Lower lobe of right lung (tissue), 2 donors: ENCODE results near the gene DEGS2. TPM values are rescaled to one million over a fixed set of nuclear protein-coding genes. Genes with fewer than 3 reads are reported as not detected.

Experiments used
- ATAC-seq, 2 donors: fragments of 200-7000 bp; cut with Tn5 transposase; one replicate each; pipeline ENCODE4 v1.9.1; 2020 to 2022; ENCODE audit warnings: mild to moderate bottlenecking in 2 of 2, moderate library complexity in 2 of 2
- DNase-seq: peaks from one replicate; pipeline ENCODE4 v3.0.0-alpha.2; 2020
- H3K27ac ChIP-seq: fragments of 200-600 bp; one replicate; pipeline ENCODE4 v1.8.0; 2022
- H3K27me3 ChIP-seq: fragments of 200-600 bp; one replicate; pipeline ENCODE4 v1.8.0; 2022; ENCODE audit warnings: low read depth
- H3K36me3 ChIP-seq: fragments of 200-600 bp; one replicate; pipeline ENCODE4 v1.8.0; 2022; ENCODE audit warnings: mild to moderate bottlenecking
- H3K4me1 ChIP-seq: fragments of 200-600 bp; one replicate; pipeline ENCODE4 v1.8.0; 2022
- H3K4me3 ChIP-seq: fragments of 200-600 bp; one replicate; pipeline ENCODE4 v1.8.0; 2022; ENCODE audit warnings: mild to moderate bottlenecking
- H3K9me3 ChIP-seq: fragments of 200-600 bp; one replicate; pipeline ENCODE4 v1.8.0; 2022
- CTCF ChIP-seq: fragments of 200-600 bp; IDR thresholded peaks from one replicate; pipeline ENCODE4 v1.8.0; 2022; ENCODE audit warnings: antibody characterized with exemption, mild to moderate bottlenecking
- intact Hi-C: fragments of 100-400 bp; cut with DNase I; formaldehyde crosslinking; loops from one replicate; pipeline ENCODE4 v1.11.0; 2022
- microRNA-seq: library from miRNA; unstranded; fragments of <30 nt; microRNA quantifications from one replicate; pipeline ENCODE4 v1.2.0, GENCODE V29; 2020; ENCODE audit warnings: borderline number of aligned reads
- total RNA-seq: library from RNA; stranded (reverse); fragmentation: NEBNext Ultra II Directional; extraction: Animal tissue kit (Norgen Biotek cat#: 25700); gene quantifications from one replicate; pipeline ENCODE4 v1.2.1, GENCODE V29; 2021
- donor health status: DM: no; HTN: yes; CAD: no; lungs with severe emphysema.

Gene DEGS2
- total RNA-seq, 1 donor from 2014 or later = 5.8 TPM

GRCh38 chr14:100102156-100102785 lies 57.2 kb downstream of the DEGS2 start:
- TF ChIP-seq CTCF = no peak
- H3K27ac ChIP-seq = peak overlapping the region; percentile 32
- ATAC-seq (no peak), DNase-seq (no peak)
- no peaks in the 10 kb centered on the region for H3K27me3 ChIP-seq
- H3K36me3 ChIP-seq = peaks cover 20% of the 10 kb centered on the region
- intact Hi-C loops = no loop called here
- no peaks in the 10 kb centered on the region for H3K9me3 ChIP-seq
- H3K4me1 ChIP-seq = peaks cover 49% of the 10 kb centered on the region
- H3K4me3 ChIP-seq = no peak overlapping the region

- Histone ChIP-seq H3K4me3 (no peak overlapping the region), H3K36me3 (peaks cover 29% of the 10 kb centered on the region), H3K27me3 (no peaks in the 10 kb centered on the region), H3K4me1 (peaks cover 28% of the 10 kb centered on the region), H3K9me3 (no peaks in the 10 kb centered on the region), H3K27ac (no peak overlapping the region)
- ATAC-seq = no peak
- intact Hi-C loops = no loop called here
- TF ChIP-seq CTCF = no peak
- DNase-seq = no peak
Observed at GRCh38 chr14:100100032-100100703, 59.3 kb downstream of the DEGS2 start.

- H3K27me3 ChIP-seq = no peaks in the 10 kb centered on the region
- no peak overlapping the region for H3K4me3 ChIP-seq
- H3K9me3 ChIP-seq = no peaks in the 10 kb centered on the region
- DNase-seq = no peak
- intact Hi-C loops = no loop called here
- TF ChIP-seq CTCF = no peak
- H3K4me1 ChIP-seq = peaks cover 8% of the 10 kb centered on the region
- no peak overlapping the region for H3K27ac ChIP-seq
- H3K36me3 ChIP-seq = peaks cover 29% of the 10 kb centered on the region
- no peak for ATAC-seq
Observed at GRCh38 chr14:100098171-100098570, 61.3 kb downstream of the DEGS2 start.

DNA sequence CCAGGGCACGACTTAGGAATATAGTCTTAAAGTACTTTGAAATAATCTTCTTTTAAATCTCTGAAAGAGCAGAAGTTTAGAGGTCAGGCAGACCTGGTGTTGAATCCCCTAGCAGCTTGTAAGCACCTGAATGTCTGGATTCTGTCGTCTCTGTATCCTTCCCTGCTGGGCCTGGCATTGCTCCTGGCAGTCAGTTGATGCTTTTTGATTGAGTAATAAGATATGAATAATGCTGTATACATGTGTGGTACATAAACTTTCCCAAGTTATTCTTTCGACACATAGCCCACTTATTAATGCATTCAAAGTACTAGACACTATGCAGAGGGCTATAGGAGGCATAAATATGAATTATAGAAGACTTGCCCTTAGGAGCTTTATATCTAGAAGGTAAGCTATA lies 62.8 kb downstream of the DEGS2 start:
- peaks cover 32% of the 10 kb centered on the region for H3K36me3 ChIP-seq
- no peaks in the 10 kb centered on the region for H3K9me3 ChIP-seq
- no peaks in the 10 kb centered on the region for H3K4me1 ChIP-seq
- no peak overlapping the region for H3K4me3 ChIP-seq
- intact Hi-C loops = no loop called here
- DNase-seq = no peak
- no peaks in the 10 kb centered on the region for H3K27me3 ChIP-seq
- H3K27ac ChIP-seq = no peak overlapping the region
- TF ChIP-seq CTCF = no peak
- no peak for ATAC-seq

Small RNA genes within 50 kb of the gene (microRNA-seq; reads per million reads assigned to microRNA genes)
- gene MIR151B = 75.9 reads per million, percentile 46 among the genes with 10 or more reads in this experiment
- gene MIR342 = 3,893 reads per million, percentile 90 among the genes with 10 or more reads in this experiment

Other genes starting within 250 kb of the DEGS2 start
- 226 TPM for gene EVL, start 94.2 kb downstream of the DEGS2 start, total RNA-seq
- gene YY1, start 79.5 kb upstream of the DEGS2 start, total RNA-seq = 74.8 TPM
- 76.0 TPM for gene SLC25A29, start 146.8 kb upstream of the DEGS2 start, total RNA-seq
- gene SLC25A47, start 163.7 kb upstream of the DEGS2 start, total RNA-seq = not detected
- gene WDR25, start 216.8 kb upstream of the DEGS2 start, total RNA-seq = 8.3 TPM